ENCODE data around the gene GYS1. TPM values are rescaled to one million over a fixed set of nuclear protein-coding genes. Genes with fewer than 3 reads are reported as not detected.

The GYS1 gene
- total and polyA plus RNA-seq, 2 donors (not counting 1 experiment from before 2014, with no cell fraction given): 31.2 to 42.8 TPM

DNA sequence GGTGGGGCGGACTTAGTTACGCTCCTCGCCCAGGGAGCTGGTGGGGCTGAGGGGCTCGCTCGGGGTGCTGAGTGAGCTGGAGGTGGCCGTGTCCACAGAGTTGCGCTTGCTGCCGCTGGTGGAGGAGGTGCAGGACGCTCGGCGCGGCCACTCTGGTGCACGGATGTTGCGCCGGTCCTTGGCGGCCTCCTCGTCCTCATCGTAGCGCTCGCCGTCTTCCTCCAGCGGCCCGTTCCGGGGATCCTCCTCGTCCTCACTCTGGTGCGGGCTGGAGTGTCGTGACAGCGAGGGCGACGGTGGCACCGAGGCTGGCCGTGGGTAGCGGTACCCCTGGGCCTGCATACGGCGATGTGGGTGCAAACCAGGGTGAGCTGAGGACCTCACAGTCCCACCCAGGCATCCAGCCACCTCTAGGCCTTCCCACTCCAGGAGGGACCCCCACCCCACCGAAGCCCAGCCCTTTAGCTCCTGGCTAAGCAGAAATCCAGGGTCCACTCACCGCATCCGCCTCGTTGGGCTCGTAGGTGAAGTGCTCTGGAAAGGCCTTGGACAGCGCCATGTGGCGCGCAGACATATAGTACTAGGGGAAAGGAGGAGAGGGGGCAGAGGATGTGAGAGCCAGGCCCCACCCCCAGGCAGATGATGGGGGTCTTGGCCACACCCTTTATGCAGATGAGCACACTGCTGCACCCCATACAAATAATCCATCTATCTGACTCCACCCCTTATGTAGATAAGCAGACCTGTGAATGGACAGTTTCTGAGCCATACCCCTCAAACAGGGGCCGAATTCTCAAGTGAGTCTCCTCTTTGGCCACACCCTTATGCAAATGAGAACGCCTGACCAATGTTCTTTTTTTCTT is 23.6 kb downstream of the GYS1 start:
- peaks cover 28% of the 10 kb centered on the region for H3K36me3 ChIP-seq (ENCODE audit: control insufficient read depth, insufficient read depth, low read length)
- no peak for TF ChIP-seq EZH2 (IDR thresholded peaks at IDR 0.05; ENCODE audit: low read length, missing control alignments)
- TF ChIP-seq, protein P1, sequence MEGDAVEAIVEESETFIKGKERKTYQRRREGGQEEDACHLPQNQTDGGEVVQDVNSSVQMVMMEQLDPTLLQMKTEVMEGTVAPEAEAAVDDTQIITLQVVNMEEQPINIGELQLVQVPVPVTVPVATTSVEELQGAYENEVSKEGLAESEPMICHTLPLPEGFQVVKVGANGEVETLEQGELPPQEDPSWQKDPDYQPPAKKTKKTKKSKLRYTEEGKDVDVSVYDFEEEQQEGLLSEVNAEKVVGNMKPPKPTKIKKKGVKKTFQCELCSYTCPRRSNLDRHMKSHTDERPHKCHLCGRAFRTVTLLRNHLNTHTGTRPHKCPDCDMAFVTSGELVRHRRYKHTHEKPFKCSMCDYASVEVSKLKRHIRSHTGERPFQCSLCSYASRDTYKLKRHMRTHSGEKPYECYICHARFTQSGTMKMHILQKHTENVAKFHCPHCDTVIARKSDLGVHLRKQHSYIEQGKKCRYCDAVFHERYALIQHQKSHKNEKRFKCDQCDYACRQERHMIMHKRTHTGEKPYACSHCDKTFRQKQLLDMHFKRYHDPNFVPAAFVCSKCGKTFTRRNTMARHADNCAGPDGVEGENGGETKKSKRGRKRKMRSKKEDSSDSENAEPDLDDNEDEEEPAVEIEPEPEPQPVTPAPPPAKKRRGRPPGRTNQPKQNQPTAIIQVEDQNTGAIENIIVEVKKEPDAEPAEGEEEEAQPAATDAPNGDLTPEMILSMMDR (conservative IDR thresholded peaks at IDR 0.05 in 1 of 2, IDR thresholded peaks at IDR 0.05 in 1 of 2; ENCODE audit: low read depth in 1 of 2, low read length in 2 of 2): no peak
- peaks cover 6% of the 10 kb centered on the region for H4K20me1 ChIP-seq (ENCODE audit: control insufficient read depth, extremely low read depth, insufficient read depth, low read length)
- H3K79me2 ChIP-seq (ENCODE audit: control insufficient read depth, insufficient read depth, low read length): peaks cover 19% of the 10 kb centered on the region
- no peak overlapping the region for H3K4me3 ChIP-seq (replicated peaks in 1 of 4; ENCODE audit: control extremely low read depth in 1 of 4, insufficient read depth in 1 of 4, low read depth in 3 of 4, low read length in 4 of 4)
- DNase-seq (ENCODE audit: low read depth in 2 of 2): no peak
- peaks cover 2% of the 10 kb centered on the region for H3K4me1 ChIP-seq (ENCODE audit: control insufficient read depth, extremely low read depth, insufficient read depth, low read length)
- no peak overlapping the region for H2AFZ ChIP-seq (ENCODE audit: low read length)
- no peak overlapping the region for H3K27ac ChIP-seq (ENCODE audit: insufficient read depth, low read length)
- H3K9ac ChIP-seq (ENCODE audit: insufficient read depth, low read length): no peak overlapping the region
- no peaks in the 10 kb centered on the region for H3K27me3 ChIP-seq (ENCODE audit: control insufficient read depth, insufficient read depth, low read length)
- H3K4me2 ChIP-seq (ENCODE audit: extremely low read depth, insufficient read depth, low read length): no peak overlapping the region
- H3K9me3 ChIP-seq (ENCODE audit: control insufficient read depth, insufficient read depth, low read depth, low read length): no peaks in the 10 kb centered on the region

DNA sequence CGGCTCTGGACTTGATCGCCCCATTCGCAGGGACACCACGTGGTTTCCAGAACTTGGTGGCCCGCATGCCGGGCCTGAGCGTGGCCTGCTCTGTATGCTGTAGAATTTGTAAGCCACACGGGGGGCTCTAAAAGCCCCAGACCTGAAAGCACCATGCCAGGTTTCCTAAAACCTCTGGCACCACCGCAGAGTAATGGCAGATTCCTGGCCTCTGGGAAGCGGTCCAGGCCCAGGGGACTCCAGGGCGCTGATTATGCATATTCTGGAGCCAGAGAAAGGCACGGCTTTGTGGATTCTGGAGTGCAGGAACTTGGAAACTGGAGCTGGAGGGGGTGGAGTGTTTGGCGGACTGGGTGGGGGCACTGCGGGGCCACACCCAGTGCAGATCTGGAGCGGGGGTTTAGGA is 24.3 kb downstream of the GYS1 start:
- Histone ChIP-seq H3K79me2 (ENCODE audit: control insufficient read depth, insufficient read depth, low read length) (peaks cover 19% of the 10 kb centered on the region), H3K4me3 (replicated peaks in 1 of 4; ENCODE audit: control extremely low read depth in 1 of 4, insufficient read depth in 1 of 4, low read depth in 3 of 4, low read length in 4 of 4) (no peak overlapping the region), H3K27me3 (ENCODE audit: control insufficient read depth, insufficient read depth, low read length) (no peaks in the 10 kb centered on the region), H3K9me3 (ENCODE audit: control insufficient read depth, insufficient read depth, low read depth, low read length) (no peaks in the 10 kb centered on the region), H3K4me2 (ENCODE audit: extremely low read depth, insufficient read depth, low read length) (no peak overlapping the region), H3K9ac (ENCODE audit: insufficient read depth, low read length) (no peak overlapping the region), H2AFZ (ENCODE audit: low read length) (no peak overlapping the region), H3K27ac (ENCODE audit: insufficient read depth, low read length) (no peak overlapping the region), H3K36me3 (ENCODE audit: control insufficient read depth, insufficient read depth, low read length) (peaks cover 22% of the 10 kb centered on the region), H4K20me1 (ENCODE audit: control insufficient read depth, extremely low read depth, insufficient read depth, low read length) (peaks cover 6% of the 10 kb centered on the region), H3K4me1 (ENCODE audit: control insufficient read depth, extremely low read depth, insufficient read depth, low read length) (peaks cover 8% of the 10 kb centered on the region)
- no peak for TF ChIP-seq EZH2 (IDR thresholded peaks at IDR 0.05; ENCODE audit: low read length, missing control alignments)
- TF ChIP-seq, protein P1 (conservative IDR thresholded peaks at IDR 0.05 in 1 of 2, IDR thresholded peaks at IDR 0.05 in 1 of 2; ENCODE audit: low read depth in 1 of 2, low read length in 2 of 2): no peak
- DNase-seq (ENCODE audit: low read depth in 2 of 2): no peak

DNA sequence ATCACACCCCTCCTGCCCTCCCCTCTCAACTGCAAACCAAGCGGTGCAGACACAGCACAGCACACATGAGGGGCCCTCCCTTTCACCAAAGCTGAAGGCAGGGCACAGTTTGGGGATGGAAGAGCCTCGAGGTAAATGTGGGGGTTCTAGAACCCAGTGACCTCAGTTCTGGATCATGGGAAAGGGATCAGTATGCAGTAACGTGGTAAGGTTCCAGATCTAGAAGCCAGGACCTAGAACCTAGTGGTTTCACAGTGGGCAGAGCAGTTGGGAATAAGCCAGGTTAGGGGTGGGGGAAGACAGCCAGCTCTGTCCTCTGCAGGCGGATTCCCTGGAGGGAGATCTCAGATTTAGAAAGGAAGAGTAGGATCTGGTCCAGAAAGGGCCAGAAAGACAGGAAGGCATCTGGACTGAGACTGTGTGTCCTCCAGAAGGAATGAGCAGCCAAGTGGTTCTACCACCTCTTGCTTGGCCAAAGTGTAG is 24.9 kb downstream of the GYS1 start:
- H4K20me1 ChIP-seq (ENCODE audit: control insufficient read depth, extremely low read depth, insufficient read depth, low read length): peaks cover 6% of the 10 kb centered on the region
- H3K4me2 ChIP-seq (ENCODE audit: extremely low read depth, insufficient read depth, low read length): no peak overlapping the region
- TF ChIP-seq, protein P1 (conservative IDR thresholded peaks at IDR 0.05 in 1 of 2, IDR thresholded peaks at IDR 0.05 in 1 of 2; ENCODE audit: low read depth in 1 of 2, low read length in 2 of 2): no peak
- TF ChIP-seq EZH2 (IDR thresholded peaks at IDR 0.05; ENCODE audit: low read length, missing control alignments): no peak
- no peak overlapping the region for H3K27ac ChIP-seq (ENCODE audit: insufficient read depth, low read length)
- no peaks in the 10 kb centered on the region for H3K9me3 ChIP-seq (ENCODE audit: control insufficient read depth, insufficient read depth, low read depth, low read length)
- H3K4me3 ChIP-seq (replicated peaks in 1 of 4; ENCODE audit: control extremely low read depth in 1 of 4, insufficient read depth in 1 of 4, low read depth in 3 of 4, low read length in 4 of 4): peak overlapping the region in 1 of 4 experiments; percentile 94
- peaks cover 14% of the 10 kb centered on the region for H3K4me1 ChIP-seq (ENCODE audit: control insufficient read depth, extremely low read depth, insufficient read depth, low read length)
- H3K27me3 ChIP-seq (ENCODE audit: control insufficient read depth, insufficient read depth, low read length): no peaks in the 10 kb centered on the region
- H3K9ac ChIP-seq (ENCODE audit: insufficient read depth, low read length): no peak overlapping the region
- H3K79me2 ChIP-seq (ENCODE audit: control insufficient read depth, insufficient read depth, low read length): peaks cover 19% of the 10 kb centered on the region
- H3K36me3 ChIP-seq (ENCODE audit: control insufficient read depth, insufficient read depth, low read length): peaks cover 20% of the 10 kb centered on the region
- no peak overlapping the region for H2AFZ ChIP-seq (ENCODE audit: low read length)
- DNase-seq (ENCODE audit: low read depth in 2 of 2): peak in 1 of 2 donors; percentile 53

Measured in fibroblast of lung (primary cell).